ENCODE results near the gene SPATA16.
"Not testable (repeated sequence)": the region's sequence is repeated elsewhere in the genome, so short reads cannot be mapped to it uniquely, and the experiment has no call there.

The SPATA16 gene

DNA sequence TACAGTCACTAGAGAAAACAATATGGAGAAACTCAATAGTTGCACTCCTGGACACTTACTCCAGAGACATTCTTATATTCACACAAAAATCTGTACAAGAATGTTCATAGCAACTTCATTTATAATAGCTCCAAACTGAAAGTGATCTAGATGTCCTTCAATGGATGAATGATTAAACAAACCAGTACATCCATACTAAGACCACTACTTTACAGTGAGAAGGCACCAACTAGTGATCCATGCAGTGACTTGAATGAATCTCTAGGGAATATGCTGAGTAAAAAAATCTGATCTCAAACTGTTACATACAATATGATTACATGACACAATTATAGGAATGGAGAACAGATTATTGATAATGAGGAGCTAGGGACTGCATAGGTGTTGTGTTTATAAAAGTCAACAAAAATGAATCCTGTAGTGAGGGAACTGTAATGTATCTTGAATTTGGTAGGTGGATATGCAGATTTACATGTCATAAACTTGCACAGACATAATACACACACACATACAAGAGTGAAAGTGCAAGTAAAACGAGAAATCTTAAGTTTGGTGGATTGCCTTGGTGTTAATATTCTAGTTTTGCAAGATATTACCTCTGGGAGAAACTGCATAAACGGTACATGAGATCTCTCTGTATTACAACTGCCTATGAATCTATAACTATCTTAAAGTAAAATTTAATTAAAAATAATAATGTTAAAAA is 85.7 kb downstream of the SPATA16 start:
- no peak for DNase-seq

- no peak for DNase-seq
Observed at GRCh38 chr3:173049360-173049759, 91.7 kb downstream of the SPATA16 start.

DNA sequence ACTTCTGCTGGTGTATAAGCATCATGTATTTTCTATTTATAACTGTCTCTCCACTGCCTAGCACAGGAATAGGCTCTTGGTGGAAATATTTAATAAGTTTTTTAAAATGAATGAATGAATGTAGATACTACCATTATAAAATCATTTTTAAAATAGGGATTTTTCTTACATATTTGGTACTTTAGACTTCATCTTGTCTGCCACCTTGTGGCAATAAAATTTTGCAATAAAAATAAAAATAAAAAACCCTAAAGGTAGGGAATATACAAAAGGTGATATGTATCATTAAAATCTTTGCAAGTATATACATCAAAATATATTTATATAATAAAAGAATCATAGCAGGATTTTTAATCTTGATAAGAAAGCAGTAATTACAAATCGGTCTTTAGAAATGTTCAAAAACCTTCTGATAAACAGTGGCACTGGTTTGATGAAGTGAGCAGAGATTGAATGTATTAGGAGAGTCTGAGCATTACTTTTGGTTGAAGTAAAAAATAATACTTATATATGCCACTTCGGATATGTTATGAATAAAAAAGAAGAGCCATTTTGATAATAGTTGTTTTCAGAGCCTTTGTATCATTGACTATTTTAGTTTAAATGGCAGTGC is 95.2 kb downstream of the SPATA16 start:
- no peak for DNase-seq

- DNase-seq = no peak
Observed at GRCh38 chr3:173044998-173045397, 96.0 kb downstream of the SPATA16 start.

DNA sequence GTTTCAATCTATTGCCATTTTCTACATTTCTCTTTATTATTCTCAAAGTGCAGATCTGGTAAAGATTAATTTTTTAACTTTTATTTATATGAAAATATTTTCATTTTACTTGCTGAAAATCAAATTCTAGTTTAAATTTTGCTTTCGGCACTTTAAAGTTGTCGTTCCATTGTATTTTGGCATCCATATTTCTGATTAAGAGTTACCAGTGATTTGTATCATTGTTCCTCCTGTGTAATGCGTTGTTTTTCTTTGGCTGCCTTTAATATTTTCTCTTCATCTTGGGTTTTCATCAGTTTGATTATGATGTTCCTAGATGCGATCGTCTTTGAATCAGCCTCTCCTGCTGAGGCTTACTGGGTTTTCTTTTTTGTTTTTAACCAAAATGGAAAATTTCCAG is 97.3 kb downstream of the SPATA16 start:
- no peak for DNase-seq

DNA sequence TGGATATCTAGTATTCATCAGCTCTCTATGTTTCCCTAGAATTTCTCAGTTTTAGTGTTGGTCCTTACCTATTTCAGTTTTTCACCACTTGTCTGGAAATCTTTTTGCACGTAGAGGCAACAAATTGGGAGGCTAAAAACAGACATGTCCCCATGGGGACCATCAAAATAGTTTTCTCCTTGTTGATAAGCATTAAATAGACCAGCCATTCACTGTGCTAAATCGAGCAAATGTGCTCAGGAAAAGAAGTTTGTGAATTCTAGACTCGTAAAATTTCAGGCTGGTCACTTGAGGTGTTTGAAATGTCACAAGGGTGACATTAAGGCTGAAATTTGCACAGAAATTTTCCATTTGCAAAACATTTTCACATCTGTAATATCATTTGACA is 102.6 kb downstream of the SPATA16 start:
- no peak for DNase-seq

- DNase-seq = no peak
Observed at GRCh38 chr3:173037840-173038483, 103.1 kb downstream of the SPATA16 start.

GRCh38 chr3:173030273-173030672 is 110.8 kb downstream of the SPATA16 start:
- DNase-seq = no peak

- no peak for DNase-seq
Observed at GRCh38 chr3:173028351-173028750, 112.7 kb downstream of the SPATA16 start.

GRCh38 chr3:173027429-173027828 is 113.6 kb downstream of the SPATA16 start:
- DNase-seq = no peak

DNA sequence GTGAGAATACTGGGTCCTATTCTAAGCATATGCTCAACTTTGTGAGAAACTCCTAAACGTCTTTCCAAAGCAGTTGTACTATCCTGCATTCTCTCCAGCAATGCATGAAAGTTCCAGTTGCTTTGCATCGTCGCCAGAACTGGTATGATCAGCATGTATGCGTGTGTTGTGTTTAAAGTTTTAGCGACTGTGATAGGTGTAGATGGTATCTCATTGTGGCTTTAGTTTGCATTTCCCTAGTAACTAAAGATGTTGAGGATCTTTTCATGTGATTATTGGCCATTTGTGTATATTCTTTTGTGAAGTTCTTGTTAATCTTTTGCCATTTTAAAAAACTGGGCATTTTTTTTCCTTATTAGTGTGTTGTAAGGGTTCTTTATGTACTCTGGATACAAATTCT is 115.1 kb downstream of the SPATA16 start:
- no peak for DNase-seq

GRCh38 chr3:173021547-173022185 is 119.4 kb downstream of the SPATA16 start:
- DNase-seq = no peak

DNA sequence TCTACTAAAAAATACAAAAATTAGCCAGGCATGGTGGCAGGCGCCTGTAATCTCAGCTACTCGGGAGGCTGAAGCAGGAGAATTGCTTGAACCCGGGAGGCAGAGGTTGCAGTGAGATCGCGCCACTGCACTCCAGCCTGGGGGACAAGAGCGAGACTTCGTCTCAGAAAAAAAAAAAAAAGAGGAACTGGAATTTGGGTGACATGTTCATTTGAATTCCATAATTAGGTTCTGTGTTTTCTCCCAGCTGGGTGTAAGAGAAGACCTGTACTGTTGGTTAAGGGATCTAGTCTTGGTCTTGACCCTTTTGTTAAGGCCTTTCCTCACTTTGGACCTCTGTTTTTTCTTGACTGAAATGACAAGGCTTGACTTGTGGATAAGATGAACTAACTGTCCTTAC is 120.9 kb downstream of the SPATA16 start:
- not testable (repeated sequence) for DNase-seq

DNA sequence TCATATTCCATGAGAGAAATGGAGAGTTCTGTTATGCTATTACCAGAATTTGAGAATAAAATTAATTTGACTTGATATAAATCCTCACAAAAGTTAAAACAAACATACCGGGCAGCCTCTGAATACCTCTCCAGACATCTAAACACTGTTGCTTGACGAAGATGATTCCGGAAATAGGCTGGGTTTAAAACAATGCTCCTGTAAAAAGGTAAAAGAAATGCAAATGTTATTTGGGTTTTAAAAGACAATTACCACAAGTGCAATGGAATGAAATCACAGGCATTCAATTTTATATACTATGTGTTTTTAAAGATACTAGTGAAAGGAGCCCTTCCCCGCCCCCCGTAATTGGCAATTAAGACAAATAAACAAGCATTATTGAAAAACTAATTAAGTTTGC is 121.7 kb downstream of the SPATA16 start:
- no peak for DNase-seq

GRCh38 chr3:173018758-173019157 is 122.3 kb downstream of the SPATA16 start:
- DNase-seq = no peak

GRCh38 chr3:173013219-173013832 is 127.7 kb downstream of the SPATA16 start:
- DNase-seq = no peak

GRCh38 chr3:173009410-173009809 is 131.6 kb downstream of the SPATA16 start:
- DNase-seq = no peak

DNA sequence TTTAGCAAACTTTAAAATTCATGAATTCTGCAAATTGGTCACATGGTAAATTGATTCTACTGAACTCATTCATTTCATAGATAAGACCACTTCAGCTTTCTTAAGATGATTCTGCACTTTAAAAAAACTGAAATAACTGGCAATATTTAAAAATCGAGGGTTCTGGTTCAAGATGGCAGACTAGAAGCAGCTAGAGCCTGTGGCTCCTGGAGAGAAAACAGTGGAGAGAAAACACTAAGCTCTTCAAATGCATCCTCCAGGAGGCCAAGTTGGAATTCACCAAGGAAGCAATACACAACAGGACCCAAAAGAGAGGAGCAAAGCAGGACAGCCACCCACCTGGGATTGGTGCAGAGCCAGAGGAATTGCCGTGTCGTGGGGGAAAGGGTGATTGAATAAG is 132.1 kb downstream of the SPATA16 start:
- DNase-seq = no peak

- DNase-seq = no peak
Observed at GRCh38 chr3:173007079-173007723, 133.8 kb downstream of the SPATA16 start.

DNA sequence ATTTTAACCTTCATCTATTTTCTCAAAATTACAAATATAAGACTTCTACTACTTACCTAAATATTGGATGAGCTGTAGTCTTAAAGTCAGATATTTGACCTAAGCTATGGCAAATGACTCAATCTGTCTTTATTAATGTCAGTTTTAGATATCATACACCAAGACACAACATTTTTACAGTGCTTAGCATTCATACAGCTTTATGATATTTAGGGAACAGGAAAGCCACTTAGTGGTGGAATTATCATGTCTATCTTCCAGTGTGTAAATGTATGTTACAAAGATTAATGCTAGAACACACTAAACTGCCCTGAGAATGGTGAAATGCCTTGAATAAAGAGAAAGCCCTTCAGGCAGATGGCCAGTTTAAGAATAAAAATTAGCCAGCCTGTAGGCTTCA is 135.0 kb downstream of the SPATA16 start:
- no peak for DNase-seq

DNA sequence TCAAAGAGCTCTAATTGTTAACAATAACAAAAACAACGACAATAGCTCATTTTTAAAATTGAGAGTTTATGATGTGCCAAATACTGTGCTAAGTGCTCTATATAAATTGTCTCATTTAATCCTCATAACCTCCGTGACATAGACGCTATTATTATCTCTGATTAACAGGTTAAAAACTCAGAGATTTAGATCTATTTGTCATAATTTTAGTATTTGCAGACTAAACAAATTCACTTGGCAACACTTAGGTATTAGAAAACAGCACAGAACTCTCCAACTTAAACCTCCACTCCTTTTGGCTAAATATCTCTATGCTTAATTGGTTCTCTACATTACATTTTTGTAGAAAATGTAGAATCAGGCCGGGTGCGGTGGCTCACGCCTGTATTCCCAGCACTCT is 136.4 kb downstream of the SPATA16 start:
- no peak for DNase-seq

- DNase-seq = no peak
Observed at GRCh38 chr3:173003956-173004355, 137.1 kb downstream of the SPATA16 start.

DNA sequence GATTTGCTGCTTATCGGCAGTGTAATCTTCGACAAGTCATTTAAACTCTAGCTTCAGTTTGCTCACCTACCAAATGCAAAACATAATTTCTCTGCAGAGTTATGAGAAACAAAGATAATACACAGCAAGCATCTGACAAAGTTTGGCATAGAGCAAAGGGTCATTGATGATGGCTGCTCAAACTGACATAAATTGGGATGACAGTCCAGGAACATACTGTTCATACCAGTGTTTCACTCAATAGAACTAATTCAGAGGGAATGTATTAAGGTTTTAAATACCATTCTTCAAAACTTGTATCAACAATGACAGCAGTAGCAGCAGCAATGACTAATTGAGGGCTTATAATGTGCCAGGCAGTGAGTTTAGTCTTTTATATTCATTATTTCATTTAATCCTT is 137.6 kb downstream of the SPATA16 start:
- no peak for DNase-seq
